EL (cell line): Measurements from ENCODE around the gene HAPLN1.
A peak's percentile ranks its signal among the peaks of the same experiment; 100 is the strongest.
"Not testable (repeated sequence)": the region's sequence is repeated elsewhere in the genome, so short reads cannot be mapped to it uniquely, and the experiment has no call there.

Experiments used
- DNase-seq: peaks from one replicate; pipeline ENCODE4 v3.0.0-alpha.2; 2016

Gene HAPLN1

GRCh38 chr5:83720836-83721537 is at the start of gene HAPLN1:
HAPLN1 (minus strand) TSS chr5:83720855; CDS start chr5:83673523, 47,332 bp downstream.
- peak; percentile 1 for DNase-seq

- DNase-seq = no peak
Measured at GRCh38 chr5:83767409-83767992, 46.8 kb upstream of the HAPLN1 start.

- peak; percentile 1 for DNase-seq
Measured at GRCh38 chr5:83764101-83764500, 43.4 kb upstream of the HAPLN1 start.

- DNase-seq = no peak
Measured at GRCh38 chr5:83760579-83760978, 39.9 kb upstream of the HAPLN1 start.

GRCh38 chr5:83752700-83753099 is 32.0 kb upstream of the HAPLN1 start:
- peak; percentile 7 for DNase-seq

- DNase-seq = no peak
Measured at GRCh38 chr5:83751201-83751600, 30.5 kb upstream of the HAPLN1 start.

GRCh38 chr5:83750749-83751148 is 30.1 kb upstream of the HAPLN1 start:
- no peak for DNase-seq

GRCh38 chr5:83745816-83746215 is 25.2 kb upstream of the HAPLN1 start:
- peak; percentile 11 for DNase-seq

- peak; percentile 2 for DNase-seq
Measured at GRCh38 chr5:83744821-83745220, 24.2 kb upstream of the HAPLN1 start.

- no peak for DNase-seq
Measured at GRCh38 chr5:83742089-83742488, 21.4 kb upstream of the HAPLN1 start.

GRCh38 chr5:83741571-83741970 is 20.9 kb upstream of the HAPLN1 start:
- no peak for DNase-seq

GRCh38 chr5:83740741-83741140 is 20.1 kb upstream of the HAPLN1 start:
- DNase-seq = no peak

- DNase-seq = not testable (repeated sequence)
Measured at GRCh38 chr5:83736169-83736568, 15.5 kb upstream of the HAPLN1 start.

GRCh38 chr5:83735058-83735457 is 14.4 kb upstream of the HAPLN1 start:
- DNase-seq = not testable (repeated sequence)

GRCh38 chr5:83731638-83732037 is 11.0 kb upstream of the HAPLN1 start:
- no peak for DNase-seq

- DNase-seq = no peak
Measured at GRCh38 chr5:83729362-83729761, 8.7 kb upstream of the HAPLN1 start.

- peak; percentile 22 for DNase-seq
Measured at GRCh38 chr5:83726912-83727311, 6.3 kb upstream of the HAPLN1 start.

- peak; percentile 17 for DNase-seq
Measured at GRCh38 chr5:83724935-83725334, 4.3 kb upstream of the HAPLN1 start.

- no peak for DNase-seq
Measured at GRCh38 chr5:83724001-83724400, 3.3 kb upstream of the HAPLN1 start.

GRCh38 chr5:83723031-83723430 is 2.4 kb upstream of the HAPLN1 start:
- no peak for DNase-seq

GRCh38 chr5:83721953-83722901 is 1.6 kb upstream of the HAPLN1 start:
- peak; percentile 59 for DNase-seq

GRCh38 chr5:83718936-83719495 is 1.6 kb downstream of the HAPLN1 start:
- DNase-seq = no peak

- peak; percentile 54 for DNase-seq
Measured at GRCh38 chr5:83718195-83718825, 2.3 kb downstream of the HAPLN1 start.
